GM21526 (cell line): ENCODE measurements around the gene SRC.
"Not testable (repeated sequence)": the region's sequence is repeated elsewhere in the genome, so short reads cannot be mapped to it uniquely, and the experiment has no call there.

Experiments
- ATAC-seq: cut with Tn5 transposase; IDR thresholded peaks from one replicate; pipeline ENCODE4 v1.9.1; 2021; ENCODE audit warnings: moderate library complexity; ENCODE audit not compliant: unreplicated experiment, low FRiP score

Gene SRC

DNA sequence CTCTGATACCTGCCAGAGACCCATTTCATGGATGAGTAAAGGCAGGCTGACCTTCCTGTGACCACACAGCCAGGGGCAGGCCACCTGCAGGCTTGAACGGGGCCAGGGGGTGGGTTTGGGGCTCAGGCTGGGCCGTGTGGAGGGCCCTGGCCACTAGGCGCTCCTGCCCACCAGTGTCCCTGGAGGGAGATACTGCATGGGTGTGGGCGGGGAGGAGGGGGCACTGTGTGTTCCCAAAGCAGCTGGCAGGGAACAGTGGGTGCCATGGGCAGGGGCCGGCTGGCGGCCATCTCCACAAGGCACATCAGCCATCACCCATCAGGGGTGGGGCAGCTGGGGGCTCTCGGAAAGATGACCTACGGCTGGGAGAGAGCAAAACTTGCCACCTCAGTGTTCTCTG, 15.4 kb downstream of the SRC start:
- no peak for ATAC-seq

DNA sequence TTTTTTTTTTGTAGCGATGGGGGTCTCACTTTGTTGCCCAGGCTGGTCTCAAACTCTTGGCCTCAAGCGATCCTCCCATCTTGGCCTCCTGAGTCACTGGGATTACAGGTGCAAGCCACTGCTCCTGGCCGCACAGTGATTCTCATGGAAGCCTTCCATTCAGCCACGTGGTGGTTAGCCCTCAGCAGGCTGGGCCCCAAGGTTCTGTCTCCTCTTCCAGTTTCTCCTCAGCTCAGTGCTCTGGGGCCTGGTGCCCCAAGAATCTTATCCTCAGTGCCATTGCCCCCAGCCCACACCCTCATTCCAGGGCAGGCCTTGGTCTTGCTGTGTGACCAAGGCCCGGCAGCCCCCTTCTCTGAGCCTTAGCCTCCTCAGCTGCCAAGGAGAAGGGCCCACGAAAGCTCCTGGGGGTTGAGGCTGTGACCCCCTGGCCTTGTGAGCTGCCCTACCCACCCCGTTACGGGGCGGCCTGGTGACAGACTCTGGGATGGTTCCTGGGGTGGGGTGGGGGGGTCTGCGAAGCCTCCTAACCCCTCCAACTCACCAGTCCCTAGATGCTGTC, 16.4 kb downstream of the SRC start:
- ATAC-seq: no peak

DNA sequence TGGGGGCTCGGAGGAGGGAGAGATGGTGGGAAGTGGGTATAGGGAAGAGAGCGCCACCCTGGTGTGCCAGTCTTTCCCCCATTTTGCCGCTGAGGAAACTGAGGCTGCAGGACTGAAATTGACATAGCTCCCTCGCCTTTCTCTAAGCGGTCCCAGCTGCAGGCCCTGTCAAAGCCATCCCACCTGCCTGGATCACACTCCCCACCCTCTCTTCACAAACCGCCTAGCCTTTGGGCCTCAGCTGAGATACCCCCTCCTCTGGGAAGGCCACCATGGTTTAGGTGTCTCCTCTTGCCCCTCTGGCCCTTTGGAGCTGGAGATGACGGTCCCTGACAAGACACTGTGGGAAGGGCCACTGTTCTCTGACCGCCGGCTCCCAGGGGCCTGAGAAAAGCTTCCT, 16.9 kb downstream of the SRC start:
- no peak for ATAC-seq

DNA sequence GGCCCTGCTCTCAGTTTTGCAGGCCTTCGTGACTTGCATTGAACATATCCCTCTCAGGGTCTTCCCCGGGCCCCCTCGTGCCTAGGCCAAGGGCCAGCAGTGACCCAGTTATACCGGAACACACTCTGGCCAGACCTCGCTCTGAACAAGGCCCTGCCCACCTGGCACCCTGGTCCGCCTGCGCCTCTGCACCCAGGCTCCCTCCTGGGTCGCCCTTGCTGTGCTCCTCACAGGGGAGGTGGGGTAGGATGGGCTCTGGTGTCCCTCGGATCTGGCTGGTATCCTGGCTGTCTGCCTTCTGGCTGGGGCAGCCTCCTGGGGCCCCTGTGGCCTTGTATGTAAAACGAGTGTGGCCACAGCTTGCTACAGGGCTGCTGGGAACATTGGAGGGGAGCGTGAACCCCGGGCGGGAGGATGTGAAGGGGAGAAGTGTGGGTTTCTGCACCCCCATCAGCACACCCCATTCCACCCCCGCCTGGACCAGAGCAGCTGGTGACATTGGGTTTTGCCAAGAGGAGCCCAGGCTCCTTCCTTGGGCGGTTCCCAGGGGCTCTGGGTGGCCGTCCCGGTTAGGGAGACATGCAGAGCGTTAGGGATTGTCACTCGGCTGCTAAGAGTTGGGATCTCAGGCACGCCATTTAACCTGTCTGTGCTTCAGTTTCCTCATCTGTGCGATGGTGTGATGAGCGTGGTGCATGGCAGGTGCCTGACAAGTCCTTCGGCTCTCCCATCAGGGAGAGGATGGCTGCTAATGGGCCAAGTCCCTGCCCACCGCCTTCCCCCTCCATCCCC, 17.5 kb downstream of the SRC start:
- ATAC-seq: no peak

DNA sequence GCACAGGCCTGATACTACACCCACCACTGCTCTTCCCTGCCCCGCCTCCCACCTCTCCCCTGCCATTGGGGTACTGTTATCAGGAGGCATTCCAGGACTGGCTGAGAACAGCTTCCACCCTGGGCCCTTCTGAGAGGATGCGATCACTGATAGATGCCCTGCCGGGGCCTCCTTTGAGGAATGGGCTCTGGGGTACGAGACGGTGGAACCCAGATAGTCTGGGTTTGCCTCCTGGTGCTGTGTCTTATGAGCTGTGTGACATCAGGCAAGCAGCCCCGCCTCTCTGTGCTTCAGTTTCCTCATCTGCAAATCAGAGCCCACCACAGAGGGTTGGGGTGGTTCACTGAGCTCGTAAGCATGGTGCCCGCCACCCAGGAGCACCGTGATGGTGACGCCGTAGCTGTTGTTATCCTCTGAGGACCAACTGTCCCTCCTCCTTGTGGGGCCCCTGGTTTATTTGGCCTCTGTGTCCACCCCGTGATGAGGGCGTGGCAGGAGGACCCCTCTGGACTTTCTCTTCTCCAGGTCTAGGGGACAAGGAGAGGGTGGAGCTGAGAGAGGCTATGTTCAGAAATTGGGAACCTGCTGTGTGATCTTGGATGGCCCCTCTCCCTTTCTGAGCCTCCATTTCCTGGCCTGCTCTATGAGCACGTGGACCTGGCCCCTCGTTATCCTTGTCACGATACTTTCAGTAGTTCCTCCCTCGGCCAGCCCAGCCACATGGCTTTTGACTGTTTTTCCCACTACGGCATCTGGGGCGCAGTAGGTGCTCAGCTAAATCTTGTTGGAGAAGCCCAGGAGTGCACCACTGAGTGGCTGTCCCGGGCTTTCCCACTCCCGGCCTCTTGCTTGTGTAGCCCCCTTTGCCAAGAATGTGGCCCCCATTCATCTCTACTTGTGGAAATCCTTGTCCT, 18.3 kb downstream of the SRC start:
- no peak for ATAC-seq

DNA sequence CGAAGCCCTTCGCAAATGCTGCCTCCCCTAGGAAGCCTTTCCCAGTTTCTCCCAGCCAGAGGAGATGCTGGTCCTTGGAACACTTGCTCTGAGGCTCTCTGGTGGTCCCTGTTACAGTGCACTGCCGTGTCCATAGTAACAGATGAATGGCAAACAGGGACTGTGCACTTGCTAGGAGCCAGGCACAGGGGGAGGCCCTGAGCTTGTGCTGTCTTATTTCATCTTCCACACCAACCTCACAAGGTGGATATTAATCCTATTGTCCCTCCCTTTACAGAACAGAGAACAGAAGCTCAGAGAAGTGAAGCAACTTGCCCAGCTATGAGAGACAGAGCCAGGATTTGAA, 19.0 kb downstream of the SRC start:
- no peak for ATAC-seq

DNA sequence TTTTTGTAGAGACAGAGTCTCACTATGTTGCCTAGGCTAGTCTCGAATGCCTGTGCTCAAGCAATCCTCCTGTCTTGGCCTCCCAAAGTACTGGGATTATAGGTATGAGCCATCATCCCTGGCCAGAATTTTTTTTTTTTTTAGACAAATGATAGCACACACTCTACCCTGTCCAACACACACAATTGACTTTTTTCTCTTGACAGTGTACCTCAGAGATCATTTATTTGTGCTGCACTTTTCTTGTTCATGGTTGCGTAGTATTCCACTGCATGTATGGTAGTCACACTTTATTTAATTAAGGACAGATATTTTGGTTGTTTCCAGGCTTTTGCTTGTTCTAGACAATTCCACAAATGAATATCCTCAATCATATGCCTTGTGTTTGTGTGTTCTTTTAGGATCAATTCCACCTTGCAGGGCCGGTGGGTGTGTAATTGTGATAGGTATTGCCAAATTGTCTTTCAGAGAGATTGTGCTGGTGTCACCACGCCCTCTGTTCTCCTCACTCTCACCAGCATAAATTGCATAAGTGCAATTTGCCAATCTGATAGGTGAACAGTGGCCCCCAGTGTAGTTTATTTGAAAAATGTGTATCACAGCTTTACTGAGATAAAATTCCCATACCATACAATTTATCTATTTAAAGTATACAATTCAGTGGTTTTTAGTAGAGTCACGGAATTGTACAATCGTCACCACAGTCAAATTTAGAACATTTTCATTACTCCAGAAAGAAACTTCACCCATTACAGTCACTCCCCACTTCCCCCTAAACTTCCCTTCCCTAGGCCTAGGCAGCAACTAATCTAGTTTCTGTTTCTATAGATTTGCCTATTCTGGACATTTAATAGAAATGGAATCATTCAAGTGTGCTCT, 20.1 kb downstream of the SRC start:
- ATAC-seq: peak; percentile 53

DNA sequence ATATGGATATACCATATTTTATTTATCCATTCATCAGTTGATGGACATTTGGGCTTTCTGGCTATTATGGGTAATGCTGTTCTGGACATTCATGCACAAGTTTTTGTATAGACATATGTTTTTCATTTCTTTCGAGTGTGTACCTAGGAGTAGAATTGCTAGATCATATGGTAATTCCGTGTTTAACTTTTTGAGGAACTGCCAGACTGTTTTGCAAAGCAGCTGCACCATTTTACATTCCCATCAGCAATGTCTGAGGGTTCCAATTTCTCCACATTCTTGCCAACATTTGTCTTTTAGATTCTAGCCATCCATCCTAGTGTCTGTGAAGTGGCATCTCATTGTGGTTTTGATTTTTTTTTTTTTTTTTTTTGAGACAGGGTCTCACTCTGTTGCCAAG, 20.8 kb downstream of the SRC start:
- ATAC-seq: no peak

DNA sequence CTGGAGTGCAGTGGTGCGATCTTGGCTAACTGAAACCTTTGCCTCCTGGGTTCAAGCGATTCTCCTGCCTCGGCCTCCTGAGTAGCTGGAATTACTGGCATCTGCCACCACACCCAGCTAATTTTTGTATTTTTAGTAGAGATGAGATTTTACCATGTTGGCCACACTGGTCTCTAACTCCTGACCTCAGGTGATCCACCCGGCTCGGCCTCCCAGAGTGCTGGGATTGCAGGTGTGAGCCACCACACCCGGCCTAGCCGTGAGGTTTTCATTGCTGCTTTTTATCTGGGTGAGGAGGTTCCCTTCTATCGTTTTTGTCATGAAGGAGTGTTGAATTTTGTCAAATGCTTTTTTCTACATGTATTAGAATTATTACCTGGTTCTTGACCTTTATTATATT, 23.9 kb downstream of the SRC start:
- no peak for ATAC-seq

DNA sequence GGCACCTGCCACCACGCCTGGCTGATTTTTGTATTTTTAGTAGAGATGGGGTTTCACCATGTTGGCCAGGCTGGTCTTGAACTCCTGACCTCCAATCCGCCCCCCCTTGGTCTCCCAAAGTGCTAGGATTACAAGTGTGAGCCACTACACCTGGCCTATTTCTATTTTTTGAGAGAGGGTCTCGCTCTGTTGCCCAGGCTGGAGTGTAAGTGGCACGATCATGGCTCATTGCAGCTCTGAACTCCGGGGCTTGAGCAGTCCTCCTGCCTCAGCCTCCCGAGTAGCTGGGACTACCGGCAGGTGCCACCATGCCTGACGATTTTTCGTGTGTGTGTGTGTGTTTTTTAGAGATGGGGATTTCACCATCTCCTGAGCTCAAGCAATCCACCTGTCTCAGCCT, 25.9 kb downstream of the SRC start:
- ATAC-seq: not testable (repeated sequence)

DNA sequence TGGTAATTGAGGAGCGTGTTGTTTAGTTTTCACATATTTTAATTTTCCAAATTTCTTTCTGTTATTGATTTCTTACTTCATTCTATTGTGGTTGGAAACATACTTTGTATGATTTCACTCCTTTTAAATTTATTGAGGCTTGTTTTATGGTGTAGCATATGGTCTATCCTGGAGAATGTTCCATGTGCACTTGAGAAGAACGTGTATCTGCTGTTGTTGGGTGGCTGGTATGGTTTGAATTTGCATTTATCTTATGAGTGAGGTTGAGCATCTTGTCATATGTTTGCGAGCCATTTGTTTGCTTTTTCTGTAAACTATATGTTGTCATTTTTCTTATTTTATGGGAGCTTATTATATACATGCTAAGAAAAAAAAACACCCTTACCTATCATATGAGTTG, 26.5 kb downstream of the SRC start:
- ATAC-seq: no peak

DNA sequence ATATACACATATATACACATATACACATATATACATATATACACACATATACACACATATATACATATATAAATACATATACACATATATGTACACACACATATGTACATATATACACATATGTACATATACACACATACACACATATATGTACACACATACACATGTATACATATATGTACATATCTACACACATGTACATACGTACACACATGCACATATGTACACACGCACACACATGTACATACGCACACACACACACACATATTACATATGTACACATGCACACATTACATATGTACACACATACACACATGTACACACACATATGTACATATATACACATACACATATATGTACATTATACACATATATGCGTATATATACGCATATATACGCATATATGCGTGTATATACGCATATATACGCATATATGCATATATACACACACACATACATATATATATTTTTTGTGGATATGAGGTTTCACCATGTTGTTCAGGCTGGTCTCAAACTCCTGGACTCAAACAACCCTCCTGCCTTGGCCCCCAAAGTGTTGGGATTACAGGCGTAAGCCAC, 27.2 kb downstream of the SRC start:
- no peak for ATAC-seq

DNA sequence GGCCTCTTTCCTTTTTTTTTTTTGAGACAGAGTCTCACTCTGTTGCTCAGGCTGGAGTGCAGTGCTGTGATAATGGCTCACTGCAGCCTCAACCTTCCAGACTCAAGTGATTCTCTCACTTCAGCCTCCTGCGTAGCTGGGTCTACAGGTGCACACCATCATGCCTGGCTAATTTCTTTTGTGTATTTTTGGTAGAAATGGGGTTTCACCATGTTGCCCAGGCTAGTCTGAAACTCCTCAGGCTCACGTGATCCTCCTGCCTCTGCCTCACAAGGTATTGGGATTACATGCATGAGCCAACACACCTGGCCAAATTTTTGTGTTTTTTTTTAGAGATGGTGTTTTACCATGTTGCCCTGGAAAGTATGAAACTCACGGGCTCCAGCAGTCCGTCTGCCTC, 29.3 kb downstream of the SRC start:
- ATAC-seq: peak; percentile 52

DNA sequence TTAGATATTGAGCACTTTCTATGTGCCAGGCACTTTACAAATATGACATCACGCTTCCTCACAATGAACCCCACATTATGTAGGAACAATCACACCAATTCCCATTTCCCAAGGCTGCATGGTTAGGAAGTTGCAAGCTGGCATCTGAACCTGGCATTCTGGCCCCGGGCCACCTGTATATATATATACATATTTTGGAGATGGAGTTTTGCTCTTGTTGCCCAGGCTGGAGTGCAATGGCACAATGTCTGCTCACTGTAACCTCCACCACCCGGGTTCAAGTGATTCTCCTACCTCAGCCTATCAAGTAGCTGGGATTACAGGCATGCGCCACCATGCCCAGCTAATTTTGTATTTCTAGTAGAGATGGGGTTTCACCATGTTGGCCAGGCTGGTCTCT, 30.4 kb downstream of the SRC start:
- no peak for ATAC-seq

DNA sequence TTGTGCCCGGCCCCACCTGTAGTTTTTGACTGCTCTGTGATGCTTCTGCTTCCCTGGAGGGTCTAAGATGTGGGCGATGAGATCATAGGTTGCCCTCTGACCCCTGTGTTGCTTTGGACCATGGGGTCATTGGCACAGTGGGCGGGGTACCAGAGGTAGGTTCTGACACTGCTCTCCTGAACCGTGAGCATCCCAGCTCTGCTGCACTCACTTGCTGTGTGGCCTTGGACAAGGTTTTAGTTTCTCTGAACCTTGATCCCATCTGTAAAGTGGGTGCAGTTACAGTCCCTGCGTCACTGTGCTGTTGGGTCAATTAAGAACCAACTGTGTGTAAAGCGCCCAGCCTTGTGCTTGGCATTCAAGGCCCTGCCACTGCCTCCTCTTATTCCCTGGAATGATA, 30.9 kb downstream of the SRC start:
- no peak for ATAC-seq

DNA sequence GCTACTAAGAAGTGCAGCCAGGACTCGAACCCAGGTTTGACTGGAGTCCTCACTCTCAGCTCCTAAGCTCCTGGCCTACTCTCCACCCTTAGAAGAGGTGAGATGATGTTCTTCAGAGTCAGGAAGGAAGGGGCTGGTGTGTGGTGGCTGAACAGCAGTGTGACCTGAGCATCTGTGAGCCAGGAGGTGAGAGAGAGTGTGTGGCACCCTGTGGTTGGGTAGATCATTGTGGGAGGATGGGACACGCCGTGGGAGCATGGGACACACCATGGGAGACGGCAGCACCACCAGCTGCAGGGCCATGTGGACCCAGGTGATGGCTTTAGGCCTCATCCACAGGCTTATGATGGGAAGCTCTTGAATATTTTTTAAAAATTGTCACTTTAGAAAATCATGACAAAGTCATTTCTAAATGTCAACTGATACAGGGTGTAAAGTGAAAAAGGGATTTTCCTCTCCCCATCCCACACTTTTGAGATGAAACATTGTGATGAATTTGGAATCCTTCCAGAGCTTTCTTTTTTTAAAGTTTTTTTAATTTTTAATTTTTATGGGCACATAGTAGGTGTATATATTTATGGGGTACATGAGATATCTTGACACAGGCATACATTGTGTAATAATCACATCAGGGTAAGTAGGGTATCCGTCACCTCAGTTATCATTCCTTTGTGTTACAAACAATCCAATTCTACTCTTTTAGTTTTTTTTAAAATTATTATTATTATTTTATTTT, 31.6 kb downstream of the SRC start:
- no peak for ATAC-seq

DNA sequence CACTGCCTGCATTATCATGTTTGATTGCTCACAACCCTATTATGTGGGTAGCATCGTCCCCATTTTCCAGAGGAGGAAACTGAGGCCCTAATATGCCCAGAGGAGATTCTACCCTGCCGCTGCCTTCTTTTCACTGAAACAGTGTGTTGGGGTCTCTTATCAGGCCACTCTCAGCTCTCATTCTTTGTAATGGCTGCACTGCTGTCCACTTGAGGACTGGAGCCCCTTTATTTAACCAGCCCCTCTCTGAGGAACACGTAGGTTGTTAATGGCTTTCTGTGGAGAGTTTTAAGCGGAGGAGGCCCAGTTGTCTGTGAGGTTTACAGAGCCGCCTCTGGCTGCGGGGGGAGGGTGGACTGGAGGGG, 32.5 kb downstream of the SRC start:
- no peak for ATAC-seq

DNA sequence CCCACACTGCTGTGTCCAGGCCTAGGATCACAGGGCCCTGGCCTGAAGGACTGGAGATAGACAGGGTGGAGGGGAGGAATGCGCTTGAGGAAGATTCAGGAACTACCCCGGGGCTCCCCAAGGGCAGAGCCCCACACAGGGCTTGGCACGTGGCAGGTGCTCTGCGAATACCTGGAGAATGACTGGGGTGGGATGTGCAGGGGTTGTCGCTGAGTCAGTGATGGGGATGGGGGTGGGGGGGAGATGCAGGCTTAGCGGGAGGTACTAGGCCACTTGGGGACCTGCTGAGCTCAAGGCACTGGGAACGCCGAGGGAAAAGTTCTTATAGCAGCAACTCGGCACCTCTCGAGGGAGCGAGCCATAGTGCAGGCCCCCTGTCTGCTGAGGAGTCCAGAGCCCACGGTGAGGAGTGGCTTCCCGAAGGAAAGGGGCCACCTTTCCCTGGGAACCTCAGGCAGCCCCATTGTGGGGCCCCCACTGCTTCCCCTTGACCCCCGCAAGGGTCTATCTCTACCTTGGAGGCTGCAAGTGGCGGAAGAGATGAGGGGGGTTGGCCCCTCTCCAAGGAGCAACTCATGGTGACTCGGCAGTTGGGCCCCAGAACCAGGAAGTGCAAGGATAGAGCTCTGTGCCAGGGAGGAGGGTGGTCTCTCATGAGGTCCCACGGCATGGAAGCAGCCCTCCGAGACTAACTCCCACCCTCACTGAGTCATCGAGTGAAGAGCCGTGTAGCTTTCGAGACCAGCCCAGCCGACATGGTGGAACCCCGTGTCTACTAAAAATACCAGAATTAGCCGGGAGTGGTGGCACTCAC, 33.1 kb downstream of the SRC start:
- no peak for ATAC-seq
